WI38 (cell line): ENCODE measurements around the gene EDN2.

Experiments
- H3K4me3 ChIP-seq: 2 replicates; pipeline ENCODE4 v1.5.1; 2011; ENCODE audit warnings: low read depth, mild to moderate bottlenecking, control low read depth, low read length
- CTCF ChIP-seq: IDR thresholded peaks from 2 replicates; pipeline ENCODE4 v1.5.1; 2012; ENCODE audit warnings: low read depth, mild to moderate bottlenecking, control low read depth, low read length

EDN2 gene

GRCh38 chr1:41475346-41475745 is 9.1 kb downstream of the EDN2 start:
- H3K4me3 ChIP-seq = no peak overlapping the region
- TF ChIP-seq CTCF = no peak

- no peak for TF ChIP-seq CTCF
- H3K4me3 ChIP-seq = no peak overlapping the region
Observed at GRCh38 chr1:41474490-41475271, 9.8 kb downstream of the EDN2 start.

- no peak overlapping the region for H3K4me3 ChIP-seq
- no peak for TF ChIP-seq CTCF
Observed at GRCh38 chr1:41473738-41474362, 10.6 kb downstream of the EDN2 start.

- no peak overlapping the region for H3K4me3 ChIP-seq
- no peak for TF ChIP-seq CTCF
Observed at GRCh38 chr1:41471658-41472057, 12.8 kb downstream of the EDN2 start.

- TF ChIP-seq CTCF = no peak
Observed at GRCh38 chr1:41469706-41470105, 14.8 kb downstream of the EDN2 start.

GRCh38 chr1:41468122-41468762 is 16.2 kb downstream of the EDN2 start:
- no peak for TF ChIP-seq CTCF
- H3K4me3 ChIP-seq = no peak overlapping the region

More at GRCh38 chr1:41469706-41470105, 14.8 kb downstream of the EDN2 start:
- H3K4me3 ChIP-seq = no peak overlapping the region

- no peak for TF ChIP-seq CTCF
- no peak overlapping the region for H3K4me3 ChIP-seq
Observed at GRCh38 chr1:41467673-41468072, 16.8 kb downstream of the EDN2 start.
